SK-N-SH treated with all-trans-retinoic acid at 6 μM for 48 hours (cell line): ENCODE data around the gene TBL1X.

ENCODE experiments used
- ATAC-seq: fragments of 200-7000 bp; cut with Tn5 transposase; 3 replicates; pipeline ENCODE4 v1.9.1; 2020; ENCODE audit warnings: mild to moderate bottlenecking, moderate library complexity
- ARNTL ChIP-seq: fragments of 450-650 bp; formaldehyde crosslinking; IDR thresholded peaks from 2 replicates; pipeline ENCODE4 v1.5.0; 2020; ENCODE audit warnings: low read depth, mild to moderate bottlenecking, moderate library complexity, borderline replicate concordance
- CREB5 ChIP-seq: fragments of 250-450 bp; sonication (Bioruptor Pico); IDR thresholded peaks from 2 replicates; pipeline ENCODE4 v1.5.1; 2020; ENCODE audit warnings: low read depth, mild to moderate bottlenecking, moderate library complexity
- CSRNP3 ChIP-seq: fragments of 250-450 bp; sonication (Bioruptor Pico); IDR thresholded peaks from 2 replicates; pipeline ENCODE4 v1.5.1; 2021; ENCODE audit warnings: mild to moderate bottlenecking, moderate library complexity
- ESRRG ChIP-seq: fragments of 250-450 bp; sonication (Bioruptor Pico); IDR thresholded peaks from 2 replicates; pipeline ENCODE4 v1.6.1; 2021; ENCODE audit warnings: mild to moderate bottlenecking
- GLIS3 ChIP-seq: fragments of 250-450 bp; sonication (Bioruptor Pico); IDR thresholded peaks from 2 replicates; pipeline ENCODE4 v1.5.0; 2020; ENCODE audit warnings: mild to moderate bottlenecking, moderate library complexity
- ISL1 ChIP-seq: fragments of 250-450 bp; sonication (Bioruptor Pico); IDR thresholded peaks from 2 replicates; pipeline ENCODE4 v2.1.2; 2022; ENCODE audit warnings: mild to moderate bottlenecking, moderate library complexity
- OSR1 ChIP-seq: fragments of 250-450 bp; sonication (Bioruptor Pico); IDR thresholded peaks from 2 replicates; pipeline ENCODE4 v1.8.0; 2022; ENCODE audit warnings: moderate library complexity, mild to moderate bottlenecking, inconsistent platforms
- PATZ1 ChIP-seq: fragments of 250-450 bp; sonication (Bioruptor Pico); IDR thresholded peaks from 2 replicates; pipeline ENCODE4 v1.8.0; 2020; ENCODE audit warnings: mild to moderate bottlenecking, moderate library complexity, borderline replicate concordance
- POU6F1 ChIP-seq: fragments of 250-450 bp; sonication (Bioruptor Pico); IDR thresholded peaks from 2 replicates; pipeline ENCODE4 v1.8.0; 2021; ENCODE audit warnings: low read depth, mild to moderate bottlenecking, moderate library complexity, borderline replicate concordance
- PPARA ChIP-seq: fragments of 250-450 bp; sonication (Bioruptor Pico); IDR thresholded peaks from 2 replicates; pipeline ENCODE4 v1.5.0; 2020; ENCODE audit warnings: mild to moderate bottlenecking, borderline replicate concordance
- RARB ChIP-seq: fragments of 250-450 bp; sonication (Bioruptor Pico); IDR thresholded peaks from 2 replicates; pipeline ENCODE4 v1.8.0; 2021; ENCODE audit warnings: mild to moderate bottlenecking, moderate library complexity
- SNAI2 ChIP-seq: fragments of 250-450 bp; sonication (Bioruptor Pico); IDR thresholded peaks from 2 replicates; pipeline ENCODE4 v1.5.0; 2020; ENCODE audit warnings: mild to moderate bottlenecking, moderate library complexity
- TCF4 ChIP-seq: fragments of 250-450 bp; sonication (Bioruptor Pico); IDR thresholded peaks from 2 replicates; pipeline ENCODE4 v1.8.0; 2021; ENCODE audit warnings: mild to moderate bottlenecking, moderate library complexity, borderline replicate concordance
- TOX ChIP-seq: fragments of 250-450 bp; sonication (Bioruptor Pico); IDR thresholded peaks from 2 replicates; pipeline ENCODE4 v1.8.0; 2021; ENCODE audit warnings: mild to moderate bottlenecking, moderate library complexity, borderline replicate concordance
- TSHZ2 ChIP-seq: fragments of 250-450 bp; sonication (Bioruptor Pico); IDR thresholded peaks from 2 replicates; pipeline ENCODE4 v1.5.0; 2020; ENCODE audit warnings: mild to moderate bottlenecking, moderate library complexity
- ZC3H10 ChIP-seq: fragments of 250-450 bp; sonication (Bioruptor Pico); IDR thresholded peaks from 2 replicates; pipeline ENCODE4 v1.5.1; 2021; ENCODE audit warnings: mild to moderate bottlenecking, moderate library complexity
- ZFP3 ChIP-seq: fragments of 250-450 bp; sonication (Bioruptor Pico); IDR thresholded peaks from 2 replicates; pipeline ENCODE4 v1.5.0; 2020; ENCODE audit warnings: mild to moderate bottlenecking, moderate library complexity
- ZFP30 ChIP-seq: fragments of 450-650 bp; formaldehyde crosslinking; IDR thresholded peaks from 2 replicates; pipeline ENCODE4 v1.5.0; 2022; ENCODE audit warnings: mild to moderate bottlenecking, moderate library complexity
- ZNF70 ChIP-seq: fragments of 450-650 bp; formaldehyde crosslinking; IDR thresholded peaks from 2 replicates; pipeline ENCODE4 v1.5.0; 2020; ENCODE audit warnings: mild to moderate bottlenecking, moderate library complexity

Gene TBL1X

GRCh38 chrX:9785944-9786797, 321.3 kb downstream of the TBL1X start, which contains the start of gene SHROOM2:
TSS of gene SHROOM2 (plus strand) at chrX:9786429. CDS start at chrX:9786546, 117 bp downstream.
- ATAC-seq: no peak
- TF ChIP-seq ISL1 (CRISPR knock-in tag): no peak

GRCh38 chrX:9786798-9787635, 322.2 kb downstream of the TBL1X start:
- no peak for ATAC-seq
- TF ChIP-seq RARB (CRISPR knock-in tag) (no peak), CSRNP3 (CRISPR knock-in tag) (no peak), TOX (CRISPR knock-in tag) (no peak), OSR1 (CRISPR knock-in tag) (no peak), ARNTL (no peak), ZNF70 (CRISPR knock-in tag) (no peak), SNAI2 (CRISPR knock-in tag) (no peak), ESRRG (no peak), CREB5 (CRISPR knock-in tag) (no peak)

- no peak for ATAC-seq
- no peak for TF ChIP-seq OSR1 (CRISPR knock-in tag)
- no peak for TF ChIP-seq ZFP3 (CRISPR knock-in tag)
- TF ChIP-seq CSRNP3 (CRISPR knock-in tag): no peak
- TF ChIP-seq SNAI2 (CRISPR knock-in tag): no peak
- no peak for TF ChIP-seq ZC3H10 (CRISPR knock-in tag)
- TF ChIP-seq TOX (CRISPR knock-in tag): no peak
- TF ChIP-seq TCF4: no peak
- no peak for TF ChIP-seq ZFP30 (CRISPR knock-in tag)
- no peak for TF ChIP-seq POU6F1
- no peak for TF ChIP-seq CREB5 (CRISPR knock-in tag)
- TF ChIP-seq PATZ1 (CRISPR knock-in tag): no peak
- no peak for TF ChIP-seq GLIS3
- no peak for TF ChIP-seq TSHZ2
- no peak for TF ChIP-seq PPARA (CRISPR knock-in tag)
- no peak for TF ChIP-seq ZNF70 (CRISPR knock-in tag)
- no peak for TF ChIP-seq ARNTL
Measured at GRCh38 chrX:9788911-9789310, 324.1 kb downstream of the TBL1X start.
